ENCODE measurements around the gene STXBP2.

- TF ChIP-seq EZH2 (IDR thresholded peaks at IDR 0.05; ENCODE audit: insufficient read depth, poor library complexity, severe bottlenecking), result no peak
- no peak for TF ChIP-seq EZH2phosphoT487 (IDR thresholded peaks at IDR 0.05; ENCODE audit: insufficient read depth, low read depth)
These were observed 25.2 kb upstream of the STXBP2 start for GRCh38 chr19:7611541-7612279.
